Vagina (tissue), 2 donors: Measurements from ENCODE around the gene TMEM59.
"Not testable (repeated sequence)": the region's sequence is repeated elsewhere in the genome, so short reads cannot be mapped to it uniquely, and the experiment has no call there.

ENCODE experiments used
- CTCF ChIP-seq, 3 experiments: fragments of 450-650 bp in 2 of 3; fragments of 200-600 bp in 1 of 3; sonication (generic) in 1 of 3; IDR thresholded peaks; one replicate each; pipeline ENCODE4 v1.5.1; 2017 to 2019; ENCODE audit warnings: antibody characterized with exemption in 3 of 3, mild to moderate bottlenecking in 2 of 3, moderate library complexity in 2 of 3
- POLR2A ChIP-seq, 2 donors: fragments of 450-650 bp; IDR thresholded peaks; one replicate each; pipeline ENCODE4 v1.6.1; 2017; ENCODE audit warnings: antibody characterized with exemption in 2 of 2, mild to moderate bottlenecking in 2 of 2, moderate library complexity in 2 of 2
- POLR2AphosphoS5 ChIP-seq, 2 donors: sonication (generic); formaldehyde crosslinking; IDR thresholded peaks; one replicate each; pipeline ENCODE4 v1.9.0; 2017; ENCODE audit warnings: antibody characterized with exemption in 2 of 2, mild to moderate bottlenecking in 2 of 2, low read depth in 1 of 2; ENCODE audit not compliant: insufficient read depth in 1 of 2

GRCh38 chr1:54003750-54004480 lies 49.1 kb downstream of the TMEM59 start:
- not testable (repeated sequence) for TF ChIP-seq CTCF (IDR thresholded peaks at IDR 0.05); POLR2A (IDR thresholded peaks at IDR 0.05); POLR2AphosphoS5 (IDR thresholded peaks at IDR 0.05; ENCODE audit: insufficient read depth in 1 of 2, low read depth in 1 of 2)
